Measurements from ENCODE around the gene CCL16.
"Not testable (repeated sequence)": the region's sequence is repeated elsewhere in the genome, so short reads cannot be mapped to it uniquely, and the experiment has no call there.

CCL16 gene

GRCh38 chr17:35981246-35981645 is at the start of gene CCL16:
TSS of gene CCL16 (minus strand) at chr17:35981497. CDS start at chr17:35981420, 77 bp downstream.
- DNase-seq, result no peak

GRCh38 chr17:36030956-36031355 is 49.7 kb upstream of the CCL16 start:
- DNase-seq, result no peak

GRCh38 chr17:36027761-36028160 is 46.5 kb upstream of the CCL16 start:
- DNase-seq, result no peak

GRCh38 chr17:36024106-36024869 is 43.0 kb upstream of the CCL16 start:
- DNase-seq, result no peak

GRCh38 chr17:36019423-36019822 is 38.1 kb upstream of the CCL16 start:
- DNase-seq, result no peak

GRCh38 chr17:36017799-36018198 is 36.5 kb upstream of the CCL16 start, which contains the start of gene CCL23:
TSS of gene CCL23 (minus strand) at chr17:36017972. CDS start at chr17:36017897, 75 bp downstream.
- DNase-seq, result no peak

- no peak for DNase-seq
Observed at GRCh38 chr17:36016555-36016954, 35.3 kb upstream of the CCL16 start.

GRCh38 chr17:36015895-36016294 is 34.6 kb upstream of the CCL16 start:
- DNase-seq, result not testable (repeated sequence)

GRCh38 chr17:36014946-36015345 is 33.6 kb upstream of the CCL16 start:
- no peak for DNase-seq

- DNase-seq, result no peak
Observed at GRCh38 chr17:36011201-36011600, 29.9 kb upstream of the CCL16 start.

GRCh38 chr17:36008998-36009665 is 27.8 kb upstream of the CCL16 start:
- DNase-seq, result no peak

GRCh38 chr17:36004594-36005108 is 23.4 kb upstream of the CCL16 start:
- DNase-seq, result no peak

GRCh38 chr17:36002631-36003030 is 21.3 kb upstream of the CCL16 start:
- no peak for DNase-seq

GRCh38 chr17:36001862-36002603 is 20.7 kb upstream of the CCL16 start:
- no peak for DNase-seq

GRCh38 chr17:36001110-36001771 is 19.9 kb upstream of the CCL16 start, which contains the start of gene CCL15:
TSS of gene CCL15 (minus strand) at chr17:36001553. CDS start at chr17:36001492, 61 bp downstream.
- no peak for DNase-seq

- no peak for DNase-seq
Observed at GRCh38 chr17:36000732-36001109, 19.4 kb upstream of the CCL16 start.

GRCh38 chr17:35998756-35999155 is 17.5 kb upstream of the CCL16 start:
- DNase-seq, result no peak

- no peak for DNase-seq
Observed at GRCh38 chr17:35998018-35998545, 16.8 kb upstream of the CCL16 start.

- not testable (repeated sequence) for DNase-seq
Observed at GRCh38 chr17:35995346-35995745, 14.0 kb upstream of the CCL16 start.

GRCh38 chr17:35991075-35991474 is 9.8 kb upstream of the CCL16 start:
- DNase-seq, result no peak

- DNase-seq, result no peak
Observed at GRCh38 chr17:35988164-35988563, 6.9 kb upstream of the CCL16 start.

- no peak for DNase-seq
Observed at GRCh38 chr17:35986643-35987042, 5.3 kb upstream of the CCL16 start, which contains the start of gene CCL14. TSS of gene CCL14 (minus strand) at chr17:35986729. CDS start at chr17:35986649, 80 bp downstream.
